HEK293 (cell line): Measurements from ENCODE around the gene CAB39L.
"Not testable (repeated sequence)": the region's sequence is repeated elsewhere in the genome, so short reads cannot be mapped to it uniquely, and the experiment has no call there.

ENCODE experiments used
- CTCF ChIA-PET: fragments of 350-600 bp; formaldehyde crosslinking; extraction: SDS; loops from one replicate; lab custom pipeline; 2021; ENCODE audit warnings: antibody characterized with exemption; lab: Yijun Ruan, JAX
- POLR2A ChIA-PET: fragments of 300-600 bp; formaldehyde crosslinking; extraction: SDS; loops from one replicate; lab custom pipeline; 2020; ENCODE audit warnings: antibody characterized with exemption, inconsistent platforms; lab: Yijun Ruan, JAX
- H3K27ac ChIP-seq: fragments of 200-500 bp; sonication (Bioruptor generic); 2 replicates; pipeline ENCODE4 v1.5.1; 2014; ENCODE audit warnings: low read depth, low read length, control low read depth, inconsistent platforms; ENCODE audit errors: extremely low read depth
- H3K36me3 ChIP-seq, 2 experiments: fragments of 200-500 bp in 1 of 2; sonication (Bioruptor generic) in 1 of 2; 1 replicate in 1 of 2; 2 replicates in 1 of 2; pipeline ENCODE4 v1.5.1; 2014 to 2017; ENCODE audit warnings: inconsistent platforms in 2 of 2, low read length in 2 of 2; ENCODE audit not compliant: control insufficient read depth in 2 of 2, insufficient read depth in 1 of 2
- H3K4me1 ChIP-seq: fragments of 200-500 bp; sonication (Bioruptor generic); 2 replicates; pipeline ENCODE4 v1.5.1; 2014; ENCODE audit warnings: mild to moderate bottlenecking, low read length, inconsistent platforms; ENCODE audit not compliant: control insufficient read depth, insufficient read depth
- H3K4me3 ChIP-seq: 2 replicates; pipeline ENCODE4 v1.5.1; 2011; ENCODE audit warnings: low read depth, mild to moderate bottlenecking, control low read depth, low read length, moderate library complexity
- H3K9me3 ChIP-seq: fragments of 200-500 bp; sonication (Bioruptor generic); 2 replicates; pipeline ENCODE4 v1.5.1; 2014; ENCODE audit warnings: low read depth, low read length, inconsistent platforms; ENCODE audit not compliant: control insufficient read depth, insufficient read depth
- HOXD13 ChIP-seq: sonication (generic); formaldehyde crosslinking; IDR thresholded peaks from 2 replicates; pipeline ENCODE4 v1.8.0; 2022; ENCODE audit warnings: missing genetic modification reagents, borderline replicate concordance
- REST ChIP-seq: fragments of 450-650 bp; formaldehyde crosslinking; IDR thresholded peaks from 2 replicates; pipeline ENCODE4 v1.5.1; 2016; ENCODE audit warnings: missing biosample characterization, missing genetic modification characterization
- ZNF121 ChIP-seq: fragments of 450-650 bp; formaldehyde crosslinking; IDR thresholded peaks from 2 replicates; pipeline ENCODE4 v1.5.1; 2016; ENCODE audit warnings: missing biosample characterization, missing genetic modification characterization
- ZNF16 ChIP-seq: fragments of 450-650 bp; formaldehyde crosslinking; IDR thresholded peaks from 2 replicates; pipeline ENCODE4 v1.5.1; 2016; ENCODE audit warnings: low read depth, missing biosample characterization, missing genetic modification characterization
- ZNF280D ChIP-seq: fragments of 450-650 bp; formaldehyde crosslinking; IDR thresholded peaks from 2 replicates; pipeline ENCODE4 v1.5.1; 2016; ENCODE audit warnings: missing biosample characterization, missing genetic modification characterization
- TF ChIP-seq, protein P1 (sequence below): fragments of 450-650 bp; formaldehyde crosslinking; IDR thresholded peaks from 2 replicates; pipeline ENCODE4 v1.5.1; 2016; ENCODE audit warnings: missing biosample characterization, missing genetic modification characterization
- TF ChIP-seq, protein P2 (sequence below): fragments of 450-650 bp; formaldehyde crosslinking; IDR thresholded peaks from 2 replicates; pipeline ENCODE4 v1.5.1; 2017; ENCODE audit warnings: missing biosample characterization, mild to moderate bottlenecking, missing genetic modification characterization, moderate library complexity

Gene CAB39L

DNA sequence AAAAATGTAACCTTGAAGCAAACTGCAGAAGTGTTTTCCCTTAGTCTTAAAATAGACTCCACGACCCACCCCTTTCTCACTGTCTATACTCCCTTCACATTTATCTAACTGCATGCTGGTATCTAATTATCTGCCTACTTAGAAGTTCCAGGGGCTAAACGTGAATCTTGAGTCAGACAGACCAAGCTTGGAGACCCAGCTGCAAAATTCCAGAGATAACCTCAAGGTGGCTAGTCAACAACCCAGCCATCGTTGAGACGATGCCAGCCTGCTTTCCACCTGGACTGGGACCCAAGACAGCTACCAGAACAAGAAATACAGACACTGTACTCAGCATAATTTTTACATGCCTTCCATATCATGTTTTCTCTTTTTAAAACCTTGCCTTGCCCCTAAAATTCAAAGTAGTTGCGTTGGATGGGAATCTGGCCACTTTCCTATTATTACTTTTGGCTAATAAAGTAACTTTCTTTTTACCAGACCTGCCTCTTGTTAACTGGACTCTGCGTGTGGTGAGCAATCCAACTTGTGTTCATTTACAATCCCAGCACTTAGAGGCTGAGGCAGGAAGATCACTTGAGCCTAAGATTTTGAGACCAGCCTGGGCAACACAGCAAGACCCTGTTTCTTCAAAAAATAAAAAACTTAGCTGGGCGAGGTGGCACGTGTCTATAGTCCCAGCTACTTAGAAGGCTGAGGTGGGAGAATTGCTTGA lies 113.9 kb downstream of the CAB39L start:
- H3K36me3 ChIP-seq: no peaks in the 10 kb centered on the region
- TF ChIP-seq ZNF121 (tag by site-specific recombination): peak; percentile 69
- no peak for TF ChIP-seq ZNF280D
- TF ChIP-seq, all 188 proteins: peak for 1
- Histone ChIP-seq H3K27ac (no peak overlapping the region), H3K9me3 (no peaks in the 10 kb centered on the region), H3K4me3 (no peak overlapping the region), H3K4me1 (no peaks in the 10 kb centered on the region)
- ChIA-PET POLR2A (no interaction called here), CTCF (interaction anchor here (0.5 kb wide), 1 partner anchor 65 kb away, joined by 5 read pairs; no protein-coding TSS in a partner anchor)

- POLR2A ChIA-PET, H3K4me1 ChIP-seq, CTCF ChIA-PET, H3K9me3 ChIP-seq, H3K4me3 ChIP-seq, H3K27ac ChIP-seq, H3K36me3 ChIP-seq: not testable (repeated sequence)
These were observed 116.7 kb downstream of the CAB39L start for GRCh38 chr13:49327145-49327544.

GRCh38 chr13:49326222-49326917 lies 117.5 kb downstream of the CAB39L start:
- TF ChIP-seq ZNF16 (no peak), HOXD13 (CRISPR knock-in tag) (no peak), REST (tag by site-specific recombination) (no peak)
- TF ChIP-seq, protein P1, sequence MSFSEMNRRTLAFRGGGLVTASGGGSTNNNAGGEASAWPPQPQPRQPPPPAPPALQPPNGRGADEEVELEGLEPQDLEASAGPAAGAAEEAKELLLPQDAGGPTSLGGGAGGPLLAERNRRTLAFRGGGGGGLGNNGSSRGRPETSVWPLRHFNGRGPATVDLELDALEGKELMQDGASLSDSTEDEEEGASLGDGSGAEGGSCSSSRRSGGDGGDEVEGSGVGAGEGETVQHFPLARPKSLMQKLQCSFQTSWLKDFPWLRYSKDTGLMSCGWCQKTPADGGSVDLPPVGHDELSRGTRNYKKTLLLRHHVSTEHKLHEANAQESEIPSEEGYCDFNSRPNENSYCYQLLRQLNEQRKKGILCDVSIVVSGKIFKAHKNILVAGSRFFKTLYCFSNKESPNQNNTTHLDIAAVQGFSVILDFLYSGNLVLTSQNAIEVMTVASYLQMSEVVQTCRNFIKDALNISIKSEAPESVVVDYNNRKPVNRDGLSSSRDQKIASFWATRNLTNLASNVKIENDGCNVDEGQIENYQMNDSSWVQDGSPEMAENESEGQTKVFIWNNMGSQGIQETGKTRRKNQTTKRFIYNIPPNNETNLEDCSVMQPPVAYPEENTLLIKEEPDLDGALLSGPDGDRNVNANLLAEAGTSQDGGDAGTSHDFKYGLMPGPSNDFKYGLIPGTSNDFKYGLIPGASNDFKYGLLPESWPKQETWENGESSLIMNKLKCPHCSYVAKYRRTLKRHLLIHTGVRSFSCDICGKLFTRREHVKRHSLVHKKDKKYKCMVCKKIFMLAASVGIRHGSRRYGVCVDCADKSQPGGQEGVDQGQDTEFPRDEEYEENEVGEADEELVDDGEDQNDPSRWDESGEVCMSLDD (tag by site-specific recombination): no peak
- TF ChIP-seq, protein P2, sequence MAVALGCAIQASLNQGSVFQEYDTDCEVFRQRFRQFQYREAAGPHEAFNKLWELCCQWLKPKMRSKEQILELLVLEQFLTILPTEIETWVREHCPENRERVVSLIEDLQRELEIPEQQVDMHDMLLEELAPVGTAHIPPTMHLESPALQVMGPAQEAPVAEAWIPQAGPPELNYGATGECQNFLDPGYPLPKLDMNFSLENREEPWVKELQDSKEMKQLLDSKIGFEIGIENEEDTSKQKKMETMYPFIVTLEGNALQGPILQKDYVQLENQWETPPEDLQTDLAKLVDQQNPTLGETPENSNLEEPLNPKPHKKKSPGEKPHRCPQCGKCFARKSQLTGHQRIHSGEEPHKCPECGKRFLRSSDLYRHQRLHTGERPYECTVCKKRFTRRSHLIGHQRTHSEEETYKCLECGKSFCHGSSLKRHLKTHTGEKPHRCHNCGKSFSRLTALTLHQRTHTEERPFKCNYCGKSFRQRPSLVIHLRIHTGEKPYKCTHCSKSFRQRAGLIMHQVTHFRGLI (tag by site-specific recombination): no peak
- TF ChIP-seq, all 188 proteins: peak for 0
- no peaks in the 10 kb centered on the region for H3K4me1 ChIP-seq
- H3K4me3 ChIP-seq: no peak overlapping the region
- H3K27ac ChIP-seq: no peak overlapping the region
- CTCF ChIA-PET: no interaction called here
- H3K36me3 ChIP-seq: no peaks in the 10 kb centered on the region
- POLR2A ChIA-PET: no interaction called here
- H3K9me3 ChIP-seq: no peaks in the 10 kb centered on the region
